HS-5 (cell line): ENCODE data around the gene HSF2BP.
"Not testable (repeated sequence)": the region's sequence is repeated elsewhere in the genome, so short reads cannot be mapped to it uniquely, and the experiment has no call there.

Experiments
- DNase-seq: peaks from one replicate; pipeline ENCODE4 v3.0.0-alpha.2; 2012; ENCODE audit warnings: low read depth

Gene HSF2BP

GRCh38 chr21:43619344-43619743 is 39.9 kb downstream of the HSF2BP start:
- DNase-seq = no peak

- no peak for DNase-seq
Measured at GRCh38 chr21:43618940-43619339, 40.3 kb downstream of the HSF2BP start.

GRCh38 chr21:43616861-43617260 is 42.4 kb downstream of the HSF2BP start:
- not testable (repeated sequence) for DNase-seq

GRCh38 chr21:43614839-43615238 is 44.4 kb downstream of the HSF2BP start:
- DNase-seq = no peak

- DNase-seq = no peak
Measured at GRCh38 chr21:43613755-43614638, 45.3 kb downstream of the HSF2BP start.

- no peak for DNase-seq
Measured at GRCh38 chr21:43611598-43612369, 47.5 kb downstream of the HSF2BP start.

GRCh38 chr21:43609501-43610340 is 49.6 kb downstream of the HSF2BP start:
- no peak for DNase-seq

- no peak for DNase-seq
Measured at GRCh38 chr21:43608664-43609063, 50.6 kb downstream of the HSF2BP start.

- DNase-seq = no peak
Measured at GRCh38 chr21:43608225-43608624, 51.1 kb downstream of the HSF2BP start.

GRCh38 chr21:43605320-43606215 is 53.7 kb downstream of the HSF2BP start:
- no peak for DNase-seq

- no peak for DNase-seq
Measured at GRCh38 chr21:43604505-43605204, 54.6 kb downstream of the HSF2BP start.

- no peak for DNase-seq
Measured at GRCh38 chr21:43603641-43604504, 55.4 kb downstream of the HSF2BP start.

GRCh38 chr21:43603233-43603626 is 56.1 kb downstream of the HSF2BP start:
- no peak for DNase-seq

- DNase-seq = no peak
Measured at GRCh38 chr21:43602266-43603232, 56.7 kb downstream of the HSF2BP start.

GRCh38 chr21:43600642-43601402 is 58.5 kb downstream of the HSF2BP start:
- no peak for DNase-seq

- no peak for DNase-seq
Measured at GRCh38 chr21:43599728-43600127, 59.6 kb downstream of the HSF2BP start.

- no peak for DNase-seq
Measured at GRCh38 chr21:43598416-43599120, 60.7 kb downstream of the HSF2BP start.
